Mononuclear cell (primary cell): ENCODE measurements around the gene EMP2. TPM values are rescaled to one million over a fixed set of nuclear protein-coding genes. Genes with fewer than 3 reads are reported as not detected.
"Not testable (repeated sequence)": the region's sequence is repeated elsewhere in the genome, so short reads cannot be mapped to it uniquely, and the experiment has no call there.

Experiments used
- H3K27me3 ChIP-seq: 2 replicates; pipeline ENCODE4 v1.6.0; 2011; ENCODE audit warnings: low read length, control low read depth; ENCODE audit not compliant: insufficient read depth
- H3K4me1 ChIP-seq: 2 replicates; pipeline ENCODE4 v1.5.1; 2011; ENCODE audit warnings: mild to moderate bottlenecking, low read length, control low read depth; ENCODE audit not compliant: insufficient read depth
- H3K4me3 ChIP-seq: 2 replicates; pipeline ENCODE4 v1.5.1; 2011; ENCODE audit warnings: mild to moderate bottlenecking, low read length, moderate library complexity
- H3K9me3 ChIP-seq: 2 replicates; pipeline ENCODE4 v1.5.1; 2011; ENCODE audit warnings: low read depth, mild to moderate bottlenecking, control low read depth, low read length
- total RNA-seq: library from RNA; depleted of rRNA; stranded (reverse); fragments of >200 nt; gene quantifications from one replicate; pipeline ENCODE4 v1.2.3, GENCODE V29; 2012

Gene EMP2
- total RNA-seq, 1 donor = 0.10 TPM

- Histone ChIP-seq H3K9me3 (no peaks in the 10 kb centered on the region), H3K27me3 (peaks cover 32% of the 10 kb centered on the region), H3K4me1 (no peaks in the 10 kb centered on the region), H3K4me3 (no peak overlapping the region)
These were observed 3.8 kb downstream of the EMP2 start for GRCh38 chr16:10576390-10577304.

GRCh38 chr16:10575506-10576130 is 4.8 kb downstream of the EMP2 start:
- H3K4me3 ChIP-seq = no peak overlapping the region

GRCh38 chr16:10572611-10573010 is 7.8 kb downstream of the EMP2 start:
- H3K4me1 ChIP-seq = no peaks in the 10 kb centered on the region

More at GRCh38 chr16:10575506-10576130, 4.8 kb downstream of the EMP2 start:
- no peaks in the 10 kb centered on the region for H3K9me3 ChIP-seq
- H3K4me1 ChIP-seq = no peaks in the 10 kb centered on the region
- H3K27me3 ChIP-seq = peaks cover 22% of the 10 kb centered on the region

DNA sequence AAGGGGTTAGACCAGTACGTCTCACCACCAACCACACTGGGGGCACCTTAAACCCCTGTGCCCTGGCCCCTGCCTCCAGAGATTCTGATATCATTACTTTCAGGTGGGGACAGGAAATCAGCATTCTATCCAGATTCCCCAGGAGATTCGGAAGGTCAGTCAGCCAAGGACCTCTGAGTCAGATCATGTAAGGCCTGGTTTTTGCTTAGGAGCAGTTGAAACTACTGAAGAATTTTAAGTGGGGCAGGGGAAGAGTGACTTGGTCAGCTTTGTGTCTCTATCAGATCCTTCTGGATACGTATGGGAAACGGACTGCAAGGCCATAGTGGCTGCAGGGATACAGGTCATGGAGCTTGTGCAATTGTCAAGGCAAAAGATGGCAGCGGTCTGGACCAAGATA is 9.0 kb downstream of the EMP2 start:
- no peak overlapping the region for H3K4me3 ChIP-seq
- no peaks in the 10 kb centered on the region for H3K4me1 ChIP-seq
- no peaks in the 10 kb centered on the region for H3K27me3 ChIP-seq
- no peaks in the 10 kb centered on the region for H3K9me3 ChIP-seq

More at GRCh38 chr16:10572611-10573010, 7.8 kb downstream of the EMP2 start:
- Histone ChIP-seq H3K4me3 (no peak overlapping the region), H3K27me3 (no peaks in the 10 kb centered on the region), H3K9me3 (no peaks in the 10 kb centered on the region)

DNA sequence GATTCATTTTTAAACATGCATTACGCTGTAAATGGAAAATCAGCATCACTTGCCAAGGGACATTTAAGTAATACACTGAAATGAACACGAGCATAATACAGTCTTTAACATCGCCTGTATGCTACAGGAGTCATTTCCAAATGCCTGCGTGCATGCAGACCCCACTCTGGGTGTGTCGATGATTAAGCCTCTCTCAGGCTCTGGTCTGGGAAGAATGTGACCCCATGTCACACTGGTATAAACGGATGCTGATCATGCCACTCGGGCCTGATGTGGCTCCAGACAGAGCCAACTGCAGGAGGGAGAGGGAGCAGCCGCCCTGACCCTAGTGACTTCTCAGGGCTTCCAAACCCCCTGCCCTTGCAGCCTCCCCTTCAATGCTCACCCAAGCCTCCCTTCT is 10.8 kb downstream of the EMP2 start:
- Histone ChIP-seq H3K9me3 (no peaks in the 10 kb centered on the region), H3K4me1 (peaks cover 6% of the 10 kb centered on the region), H3K4me3 (no peak overlapping the region), H3K27me3 (no peaks in the 10 kb centered on the region)

- H3K9me3 ChIP-seq = no peaks in the 10 kb centered on the region
- no peak overlapping the region for H3K4me3 ChIP-seq
- no peaks in the 10 kb centered on the region for H3K27me3 ChIP-seq
- H3K4me1 ChIP-seq = peaks cover 6% of the 10 kb centered on the region
These were observed 13.8 kb downstream of the EMP2 start for GRCh38 chr16:10566613-10567012.

DNA sequence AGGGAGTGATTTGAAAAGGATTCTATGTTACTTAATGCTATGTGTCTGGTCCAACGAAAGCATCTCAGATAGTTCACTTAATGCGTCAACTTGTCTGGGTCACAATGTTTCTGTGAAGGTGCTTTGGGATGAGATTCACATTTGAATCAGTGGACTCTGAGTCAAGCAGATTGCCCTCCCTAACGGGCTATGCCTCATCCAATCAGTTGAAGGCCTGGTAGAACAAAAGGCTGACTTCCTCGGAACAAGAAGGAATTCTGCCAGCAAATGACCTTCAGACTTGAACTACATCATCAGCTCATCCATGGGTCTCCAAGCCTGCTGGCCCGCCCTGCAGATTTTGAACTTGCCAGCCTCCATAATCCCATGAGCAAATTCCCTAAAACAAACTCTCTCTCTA is 15.2 kb downstream of the EMP2 start:
- no peaks in the 10 kb centered on the region for H3K9me3 ChIP-seq
- no peaks in the 10 kb centered on the region for H3K27me3 ChIP-seq
- H3K4me3 ChIP-seq = no peak overlapping the region
- H3K4me1 ChIP-seq = peaks cover 12% of the 10 kb centered on the region

DNA sequence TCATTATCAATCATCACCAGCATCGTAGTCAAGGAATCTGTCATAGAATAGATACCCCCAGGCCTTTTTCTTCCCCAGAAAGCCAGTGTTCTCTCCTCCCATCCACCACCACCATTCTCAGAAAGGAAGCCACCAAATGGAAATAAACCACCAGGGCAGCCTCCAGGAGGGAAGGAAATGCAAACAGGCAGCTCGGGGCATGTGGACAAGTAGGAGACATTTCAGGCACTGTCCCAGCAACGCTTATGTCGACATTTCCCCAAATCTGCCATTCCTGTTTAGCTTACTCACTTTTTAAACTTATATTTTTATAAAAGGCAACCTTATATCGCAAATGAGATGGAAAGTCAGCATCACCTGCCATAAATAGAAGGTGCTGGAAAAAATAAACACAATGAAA is 15.8 kb downstream of the EMP2 start:
- Histone ChIP-seq H3K4me3 (no peak overlapping the region), H3K9me3 (no peaks in the 10 kb centered on the region), H3K27me3 (no peaks in the 10 kb centered on the region), H3K4me1 (peaks cover 12% of the 10 kb centered on the region)

GRCh38 chr16:10562361-10562899 is 18.0 kb downstream of the EMP2 start:
- H3K27me3 ChIP-seq = no peaks in the 10 kb centered on the region
- H3K4me3 ChIP-seq = no peak overlapping the region
- H3K4me1 ChIP-seq = peaks cover 12% of the 10 kb centered on the region
- no peaks in the 10 kb centered on the region for H3K9me3 ChIP-seq

- H3K27me3 ChIP-seq = no peaks in the 10 kb centered on the region
- H3K4me3 ChIP-seq = no peak overlapping the region
- H3K9me3 ChIP-seq = no peaks in the 10 kb centered on the region
- peaks cover 12% of the 10 kb centered on the region for H3K4me1 ChIP-seq
These were observed 19.0 kb downstream of the EMP2 start for GRCh38 chr16:10561425-10561824.

GRCh38 chr16:10561001-10561400 is 19.4 kb downstream of the EMP2 start:
- Histone ChIP-seq H3K4me3 (no peak overlapping the region), H3K4me1 (peaks cover 12% of the 10 kb centered on the region), H3K9me3 (no peaks in the 10 kb centered on the region), H3K27me3 (no peaks in the 10 kb centered on the region)

DNA sequence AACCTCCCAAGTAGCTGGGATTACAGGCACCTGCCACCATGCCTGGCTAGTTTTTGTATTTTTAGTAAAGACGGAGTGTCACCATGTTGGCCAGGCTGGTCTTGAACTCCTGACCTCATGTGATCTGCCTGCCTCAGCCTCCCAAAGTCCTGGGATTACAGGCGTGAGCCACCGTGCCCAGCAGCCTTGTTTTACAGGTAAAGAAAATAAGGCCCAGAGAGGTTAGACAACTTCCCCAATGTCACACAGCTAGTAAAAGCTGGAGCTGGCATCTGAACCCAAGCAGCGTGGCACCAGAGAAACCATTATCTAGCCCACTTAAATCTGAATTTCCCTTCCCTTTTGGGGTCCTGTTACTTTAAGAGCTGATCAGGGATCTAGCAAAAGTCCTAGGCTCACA is 20.6 kb downstream of the EMP2 start:
- H3K4me3 ChIP-seq, H3K27me3 ChIP-seq, H3K9me3 ChIP-seq: not testable (repeated sequence)
- peaks cover 11% of the 10 kb centered on the region for H3K4me1 ChIP-seq

DNA sequence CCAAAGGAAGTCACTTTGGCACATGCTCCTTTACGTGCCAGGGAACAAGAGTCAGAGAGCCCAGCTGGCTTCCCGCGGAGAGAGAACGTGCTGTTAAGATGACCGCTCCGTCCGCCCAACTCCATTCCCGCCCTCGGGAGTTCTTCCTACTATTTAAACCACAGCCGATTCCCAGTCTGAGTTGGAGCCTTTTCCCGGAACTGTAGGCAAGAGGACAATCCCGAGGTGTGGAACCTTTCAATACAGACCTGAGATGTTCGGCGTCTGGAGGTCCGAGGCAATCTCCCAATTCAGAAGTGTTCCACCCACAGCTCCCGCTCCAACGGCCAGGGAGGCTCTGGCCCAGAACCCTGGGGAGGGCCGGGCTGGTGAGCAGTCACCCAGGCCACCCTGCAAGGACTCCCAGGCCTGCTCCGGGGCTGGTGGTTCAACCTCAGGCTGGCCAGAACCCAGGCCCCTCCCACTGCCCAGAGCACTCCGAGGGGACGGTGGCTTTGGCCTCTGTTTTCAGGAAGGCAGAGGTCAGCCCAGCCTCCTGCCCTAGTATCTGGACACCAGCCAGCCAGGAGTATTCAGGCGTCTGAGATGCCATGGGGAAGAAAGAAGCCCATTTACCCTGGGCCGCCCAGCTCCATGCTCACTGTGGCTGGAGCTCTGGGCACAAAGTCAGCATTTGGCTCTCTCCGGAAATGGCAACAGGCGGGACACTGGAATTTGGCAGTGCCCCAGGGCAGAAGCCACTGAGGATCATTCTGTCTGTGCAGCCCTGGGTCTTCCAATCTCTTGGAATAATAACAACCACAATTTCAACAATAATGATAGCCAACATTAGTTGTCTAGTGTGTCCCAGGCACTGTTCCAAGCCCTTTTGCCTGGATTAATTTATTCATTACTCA is 21.4 kb downstream of the EMP2 start:
- Histone ChIP-seq H3K9me3 (no peaks in the 10 kb centered on the region), H3K27me3 (no peaks in the 10 kb centered on the region), H3K4me1 (peaks cover 12% of the 10 kb centered on the region), H3K4me3 (no peak overlapping the region)

- H3K27me3 ChIP-seq = no peaks in the 10 kb centered on the region
- peaks cover 17% of the 10 kb centered on the region for H3K4me1 ChIP-seq
These were observed 22.1 kb downstream of the EMP2 start for GRCh38 chr16:10558305-10558704.

DNA sequence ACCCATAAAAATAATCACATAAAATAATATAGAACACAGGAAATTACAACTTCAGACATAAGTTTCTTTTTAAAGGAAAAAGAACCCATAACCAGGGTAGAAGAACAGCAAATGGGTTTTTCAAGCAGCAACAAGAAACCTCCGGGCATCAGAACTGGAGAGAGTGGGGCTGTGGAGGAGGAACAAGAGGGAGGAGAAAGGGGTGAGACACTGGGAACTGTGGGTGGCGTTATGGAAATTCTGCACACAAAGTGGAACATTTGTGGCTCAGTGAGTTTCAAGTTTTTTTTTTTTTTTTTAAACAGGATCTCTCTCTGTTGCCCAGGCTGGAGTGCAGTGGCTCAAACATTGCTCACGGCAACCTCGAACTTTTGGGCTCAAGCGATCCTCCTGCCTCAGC is 22.6 kb downstream of the EMP2 start:
- Histone ChIP-seq H3K4me1 (peaks cover 22% of the 10 kb centered on the region), H3K27me3 (no peaks in the 10 kb centered on the region), H3K4me3 (no peak overlapping the region), H3K9me3 (no peaks in the 10 kb centered on the region)

More at GRCh38 chr16:10558305-10558704, 22.1 kb downstream of the EMP2 start:
- Histone ChIP-seq H3K9me3 (no peaks in the 10 kb centered on the region), H3K4me3 (no peak overlapping the region)
